ENCODE data around the gene ZNF581.

GRCh38 chr19:55648585-55649267 is 5.3 kb downstream of the ZNF581 start:
- no peak for TF ChIP-seq POLR2AphosphoS5 (IDR thresholded peaks at IDR 0.05; ENCODE audit: borderline replicate concordance, low read depth, low read length)
- no peak for TF ChIP-seq EZH2 (IDR thresholded peaks at IDR 0.05)
- no peak for TF ChIP-seq FOXP2 (optimal IDR thresholded peaks at IDR 0.05; ENCODE audit: control extremely low read depth, extremely low read length, insufficient read depth)

All from SK-N-MC (cell line).